Fibroblast of skin of left quadriceps (primary cell): Measurements from ENCODE around the gene RRP1.
"Not testable (repeated sequence)": the region's sequence is repeated elsewhere in the genome, so short reads cannot be mapped to it uniquely, and the experiment has no call there.

Source experiments
- DNase-seq, 2 experiments: peaks; one replicate each; pipeline ENCODE4 v3.0.0-alpha.2; 2013; ENCODE audit warnings: low read depth in 2 of 2

RRP1 gene

GRCh38 chr21:43835861-43836260 is 46.5 kb downstream of the RRP1 start:
- DNase-seq = no peak

- no peak for DNase-seq
These were observed 47.2 kb downstream of the RRP1 start for GRCh38 chr21:43836616-43837015.

- no peak for DNase-seq
These were observed 50.9 kb downstream of the RRP1 start for GRCh38 chr21:43840259-43840658.

- DNase-seq = no peak
These were observed 53.4 kb downstream of the RRP1 start for GRCh38 chr21:43842742-43843141.

- DNase-seq = not testable (repeated sequence)
These were observed 55.5 kb downstream of the RRP1 start for GRCh38 chr21:43844906-43845305.

- DNase-seq = no peak
These were observed 56.0 kb downstream of the RRP1 start for GRCh38 chr21:43845386-43845785.

GRCh38 chr21:43846430-43846829 is 57.1 kb downstream of the RRP1 start:
- DNase-seq = no peak

- DNase-seq = no peak
These were observed 57.9 kb downstream of the RRP1 start for GRCh38 chr21:43847301-43847700.

GRCh38 chr21:43848771-43849170 is 59.4 kb downstream of the RRP1 start:
- DNase-seq = no peak

GRCh38 chr21:43849532-43850299 is 60.3 kb downstream of the RRP1 start:
- no peak for DNase-seq

- DNase-seq = no peak
These were observed 61.4 kb downstream of the RRP1 start for GRCh38 chr21:43850728-43851295.

GRCh38 chr21:43851593-43851992 is 62.2 kb downstream of the RRP1 start:
- no peak for DNase-seq

GRCh38 chr21:43853851-43854772 is 64.7 kb downstream of the RRP1 start:
- DNase-seq = no peak
